Measurements from ENCODE around the gene PAX8. TPM values are rescaled to one million over a fixed set of nuclear protein-coding genes. Genes with fewer than 3 reads are reported as not detected.

The PAX8 gene
- total and polyA plus RNA-seq, 2 of the 13 experiments (the other 11 are each of a cell fraction or from before 2014, with no cell fraction given) = 1.5 to 8.8 TPM

DNA sequence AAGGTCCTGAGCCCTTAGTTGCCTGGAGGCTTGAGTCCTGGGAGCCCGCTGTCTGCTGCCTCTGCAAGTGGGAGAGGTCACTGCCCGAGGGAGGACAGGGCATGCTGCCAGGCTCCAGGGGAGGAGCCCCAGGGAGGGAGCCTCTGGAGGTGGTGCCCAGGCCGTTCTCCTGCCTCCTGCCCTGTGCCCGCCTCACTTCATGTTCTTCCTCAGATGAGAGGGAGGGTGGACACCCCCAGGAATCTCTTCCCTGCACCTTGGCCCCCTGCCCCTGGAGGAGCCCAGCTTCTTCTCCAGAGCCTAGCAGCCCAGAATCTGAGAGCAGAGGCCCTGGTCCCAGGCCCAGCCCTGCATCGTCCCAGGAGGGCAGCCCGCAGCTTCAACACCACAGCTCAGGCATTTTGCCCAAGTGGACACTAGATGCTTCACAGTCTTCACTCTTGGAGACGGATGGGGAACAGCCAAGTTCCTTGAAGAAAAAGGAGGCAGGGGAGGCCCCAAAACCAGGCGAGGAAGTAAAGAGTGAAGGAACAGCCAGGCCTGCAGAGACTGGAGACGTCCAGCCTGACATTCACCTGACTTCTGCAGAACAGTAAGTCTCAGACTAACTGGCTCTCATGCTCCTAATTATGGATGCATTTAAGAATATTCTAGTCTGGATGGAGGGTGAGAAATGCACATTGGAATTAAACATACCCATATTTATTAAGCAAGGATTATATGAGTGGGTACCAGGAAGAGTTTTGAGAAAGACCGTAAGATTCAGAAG is 92.9 kb downstream of the PAX8 start:
- no peaks in the 10 kb centered on the region for H3K27me3 ChIP-seq (ENCODE audit: control insufficient read depth in 1 of 2, insufficient read depth in 2 of 2, low read length in 2 of 2)
- peaks cover 26% of the 10 kb centered on the region for H3K4me1 ChIP-seq (ENCODE audit: insufficient read depth, low read length)
- ATAC-seq (no peak), DNase-seq (ENCODE audit: low spot score) (no peak), FAIRE-seq (no peak)
- H3K36me3 ChIP-seq (replicated peaks in 1 of 2; ENCODE audit: control insufficient read depth in 1 of 2, insufficient read depth in 2 of 2, low read length in 2 of 2) = no peaks in the 10 kb centered on the region; a peak in 1 of 5 replicates
- H4K20me1 ChIP-seq (ENCODE audit: insufficient read depth, low read length) = no peaks in the 10 kb centered on the region
- no peak overlapping the region for H2AFZ ChIP-seq (ENCODE audit: low read length)
- intact Hi-C loops (cut with micrococcal nuclease; ENCODE audit: unreplicated experiment) (no loop called here), in situ Hi-C loops (cut with HindIII; ENCODE audit: extremely low pct_ligation_motif_present, low pct_unique_long_range_greater_than_20kb) (no loop called here)
- no peak overlapping the region for H3K9ac ChIP-seq (ENCODE audit: insufficient read depth, low read depth, low read length)
- POLR2A ChIA-PET = interaction anchor here (1.7 kb wide), 1 partner anchor 13 kb away, joined by 4 read pairs; no protein-coding TSS in a partner anchor
- no TSS peak for BruUV-seq (replicated peaks)
- no peak overlapping the region for H3K4me2 ChIP-seq (ENCODE audit: low read depth, low read length)
- WGBS (ENCODE audit: low lambda C conversion rate) = 79% methylated on average over 7 of the region's 10 CpGs
- H3K27ac ChIP-seq (ENCODE audit: extremely low read length, insufficient read depth, low read length) = no peak overlapping the region
- TF ChIP-seq ZSCAN20 (CRISPR knock-in tag; IDR thresholded peaks at IDR 0.05; ENCODE audit: borderline replicate concordance) (no peak), PCBP1 (IDR thresholded peaks at IDR 0.05; ENCODE audit: borderline replicate concordance, low read depth, low read length) (no peak), TP53 (CRISPR knock-in tag; conservative IDR thresholded peaks at IDR 0.05) (no peak), MAF1 (CRISPR knock-in tag; IDR thresholded peaks at IDR 0.05; ENCODE audit: borderline replicate concordance) (no peak), SP2 (CRISPR knock-in tag; IDR thresholded peaks at IDR 0.05) (no peak), FOXK2 (IDR thresholded peaks at IDR 0.05) (no peak), FLYWCH1 (CRISPR knock-in tag; IDR thresholded peaks at IDR 0.05) (no peak), ZNF12 (CRISPR knock-in tag; IDR thresholded peaks at IDR 0.05) (no peak), TARDBP (CRISPR knock-in tag; IDR thresholded peaks at IDR 0.05) (no peak)
- TF ChIP-seq, protein P1, sequence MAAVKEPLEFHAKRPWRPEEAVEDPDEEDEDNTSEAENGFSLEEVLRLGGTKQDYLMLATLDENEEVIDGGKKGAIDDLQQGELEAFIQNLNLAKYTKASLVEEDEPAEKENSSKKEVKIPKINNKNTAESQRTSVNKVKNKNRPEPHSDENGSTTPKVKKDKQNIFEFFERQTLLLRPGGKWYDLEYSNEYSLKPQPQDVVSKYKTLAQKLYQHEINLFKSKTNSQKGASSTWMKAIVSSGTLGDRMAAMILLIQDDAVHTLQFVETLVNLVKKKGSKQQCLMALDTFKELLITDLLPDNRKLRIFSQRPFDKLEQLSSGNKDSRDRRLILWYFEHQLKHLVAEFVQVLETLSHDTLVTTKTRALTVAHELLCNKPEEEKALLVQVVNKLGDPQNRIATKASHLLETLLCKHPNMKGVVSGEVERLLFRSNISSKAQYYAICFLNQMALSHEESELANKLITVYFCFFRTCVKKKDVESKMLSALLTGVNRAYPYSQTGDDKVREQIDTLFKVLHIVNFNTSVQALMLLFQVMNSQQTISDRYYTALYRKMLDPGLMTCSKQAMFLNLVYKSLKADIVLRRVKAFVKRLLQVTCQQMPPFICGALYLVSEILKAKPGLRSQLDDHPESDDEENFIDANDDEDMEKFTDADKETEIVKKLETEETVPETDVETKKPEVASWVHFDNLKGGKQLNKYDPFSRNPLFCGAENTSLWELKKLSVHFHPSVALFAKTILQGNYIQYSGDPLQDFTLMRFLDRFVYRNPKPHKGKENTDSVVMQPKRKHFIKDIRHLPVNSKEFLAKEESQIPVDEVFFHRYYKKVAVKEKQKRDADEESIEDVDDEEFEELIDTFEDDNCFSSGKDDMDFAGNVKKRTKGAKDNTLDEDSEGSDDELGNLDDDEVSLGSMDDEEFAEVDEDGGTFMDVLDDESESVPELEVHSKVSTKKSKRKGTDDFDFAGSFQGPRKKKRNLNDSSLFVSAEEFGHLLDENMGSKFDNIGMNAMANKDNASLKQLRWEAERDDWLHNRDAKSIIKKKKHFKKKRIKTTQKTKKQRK (IDR thresholded peaks at IDR 0.05; ENCODE audit: low read length) = no peak
- no peaks in the 10 kb centered on the region for H3K9me3 ChIP-seq (ENCODE audit: low read length)
- no peaks in the 10 kb centered on the region for H3K79me2 ChIP-seq (ENCODE audit: insufficient read depth, low read length)
- CTCF ChIA-PET (ENCODE audit: low intra/inter-chr PET ratio, low total read pairs) = interaction anchor here (0.9 kb wide), 1 partner anchor 18 kb away, joined by 3 read pairs; no protein-coding TSS in a partner anchor
- no peak overlapping the region for H3K4me3 ChIP-seq (replicated peaks in 1 of 3; ENCODE audit: insufficient read depth in 1 of 3, low read depth in 2 of 3, low read length in 3 of 3)
